Ramos (cell line): Measurements from ENCODE around the gene MED16.
"Not testable (repeated sequence)": the region's sequence is repeated elsewhere in the genome, so short reads cannot be mapped to it uniquely, and the experiment has no call there.

Source experiments
- in situ Hi-C: fragments of 300-500 bp; cut with MboI; formaldehyde crosslinking; loops from one replicate; pipeline ENCODE4 v1.14.3; 2022; ENCODE audit warnings: low sequenced_read_pairs; ENCODE audit not compliant: unreplicated experiment

MED16 gene

DNA sequence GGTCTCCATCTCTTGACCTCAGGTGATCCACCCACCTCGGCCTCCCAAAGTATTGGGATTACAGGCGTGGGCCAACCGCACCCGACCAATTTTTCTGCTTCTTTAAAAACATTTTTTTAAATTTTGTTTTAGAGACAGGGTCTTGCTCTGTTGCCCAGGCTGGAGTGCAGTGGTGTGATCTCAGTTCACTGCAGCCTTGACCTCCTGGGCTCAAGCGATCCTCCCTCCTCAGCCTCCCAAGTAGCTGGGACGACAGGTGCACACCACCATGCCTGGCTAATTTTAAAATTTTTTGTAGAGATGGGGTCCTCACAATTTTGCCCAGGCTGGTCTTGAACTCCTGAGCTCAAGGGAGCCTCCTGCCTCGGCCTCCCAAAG is 50.2 kb downstream of the MED16 start:
- in situ Hi-C loops, result not testable (repeated sequence)

DNA sequence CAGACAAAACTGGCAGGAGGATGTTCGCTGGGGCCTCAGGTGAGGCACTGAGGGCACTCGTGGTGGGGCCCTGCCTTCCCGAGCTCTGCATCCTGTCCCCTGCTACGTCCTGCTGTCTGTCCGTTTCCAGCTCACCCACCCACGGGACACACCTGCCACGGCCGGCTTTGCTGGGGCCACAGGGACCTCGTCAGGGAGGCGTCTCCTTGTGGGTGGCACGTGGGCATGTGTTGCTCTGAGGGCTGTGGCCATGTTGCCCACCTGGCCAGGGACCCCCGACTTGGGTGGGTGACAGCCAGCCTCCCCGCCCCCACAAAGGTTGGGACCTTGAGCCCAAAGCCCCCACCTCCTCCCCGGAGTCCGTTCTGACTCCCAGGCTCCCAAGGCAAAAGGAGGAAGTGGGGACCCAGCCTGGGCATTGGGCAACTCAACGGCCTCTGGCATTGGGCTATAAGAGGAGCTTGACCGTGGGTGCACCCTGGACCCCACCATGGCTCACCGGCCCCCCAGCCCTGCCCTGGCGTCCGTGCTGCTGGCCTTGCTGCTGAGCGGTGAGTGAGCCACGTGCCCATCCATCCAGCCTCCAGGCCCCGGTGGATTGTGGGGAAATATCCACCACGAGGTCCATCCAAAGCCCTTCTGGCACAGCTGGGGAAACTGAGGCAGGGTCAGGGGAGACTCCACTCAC is 52.3 kb downstream of the MED16 start, which contains the start of gene PRTN3:
Gene PRTN3, plus strand, starts transcription at position 481 of the 688 bp plus-strand sequence. Its CDS starts 10 bp downstream, at position 491.
- in situ Hi-C loops, result no loop called here

DNA sequence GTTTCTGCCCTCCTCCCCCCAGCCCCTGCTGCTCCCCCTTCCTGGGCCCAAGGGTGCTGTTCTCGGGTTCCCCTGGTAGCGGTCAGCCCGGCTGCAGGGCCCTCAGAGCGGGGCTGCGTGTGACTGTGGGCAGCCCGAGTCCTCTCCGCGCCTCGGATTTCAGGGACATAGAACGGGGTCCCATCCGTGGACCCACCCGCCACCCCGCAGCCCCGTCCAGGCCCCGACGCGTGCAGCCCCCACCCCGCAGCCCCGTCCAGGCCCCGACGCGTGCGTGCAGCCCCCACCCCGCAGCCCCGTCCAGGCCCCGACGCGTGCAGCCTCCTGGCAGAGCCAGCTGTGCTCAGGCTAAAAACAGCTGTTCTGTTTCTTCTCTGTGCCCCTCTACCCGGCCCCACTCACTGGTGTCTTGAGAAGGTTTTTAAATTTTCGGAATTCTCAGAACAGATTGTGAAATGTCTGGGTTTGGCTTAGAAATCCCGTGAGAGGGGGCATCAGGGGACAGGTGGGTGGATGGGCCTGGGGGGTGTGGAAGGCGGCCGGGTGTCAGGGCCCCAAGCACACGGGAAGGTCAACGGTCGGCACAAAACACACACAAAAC is 57.7 kb downstream of the MED16 start:
- in situ Hi-C loops, result no loop called here

DNA sequence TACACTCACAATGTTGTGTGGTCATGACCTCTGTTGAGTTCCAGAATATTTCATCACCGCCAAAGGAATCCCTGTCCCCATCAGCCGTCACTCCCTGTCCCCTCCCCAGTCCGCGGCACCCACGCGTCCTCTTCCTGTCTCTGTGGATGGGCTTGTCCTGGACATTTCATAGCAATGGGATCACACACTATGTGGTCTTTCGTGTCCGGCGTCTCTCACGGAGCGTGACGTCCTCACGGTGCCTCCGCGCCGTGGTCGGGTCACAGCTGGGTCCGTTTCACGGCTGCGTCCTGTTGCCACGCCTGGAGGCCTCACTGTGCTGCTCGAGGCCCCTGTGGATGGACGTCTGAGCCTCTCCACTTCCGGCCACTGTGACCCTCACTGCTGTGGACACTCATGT is 58.8 kb downstream of the MED16 start:
- in situ Hi-C loops, result no loop called here

DNA sequence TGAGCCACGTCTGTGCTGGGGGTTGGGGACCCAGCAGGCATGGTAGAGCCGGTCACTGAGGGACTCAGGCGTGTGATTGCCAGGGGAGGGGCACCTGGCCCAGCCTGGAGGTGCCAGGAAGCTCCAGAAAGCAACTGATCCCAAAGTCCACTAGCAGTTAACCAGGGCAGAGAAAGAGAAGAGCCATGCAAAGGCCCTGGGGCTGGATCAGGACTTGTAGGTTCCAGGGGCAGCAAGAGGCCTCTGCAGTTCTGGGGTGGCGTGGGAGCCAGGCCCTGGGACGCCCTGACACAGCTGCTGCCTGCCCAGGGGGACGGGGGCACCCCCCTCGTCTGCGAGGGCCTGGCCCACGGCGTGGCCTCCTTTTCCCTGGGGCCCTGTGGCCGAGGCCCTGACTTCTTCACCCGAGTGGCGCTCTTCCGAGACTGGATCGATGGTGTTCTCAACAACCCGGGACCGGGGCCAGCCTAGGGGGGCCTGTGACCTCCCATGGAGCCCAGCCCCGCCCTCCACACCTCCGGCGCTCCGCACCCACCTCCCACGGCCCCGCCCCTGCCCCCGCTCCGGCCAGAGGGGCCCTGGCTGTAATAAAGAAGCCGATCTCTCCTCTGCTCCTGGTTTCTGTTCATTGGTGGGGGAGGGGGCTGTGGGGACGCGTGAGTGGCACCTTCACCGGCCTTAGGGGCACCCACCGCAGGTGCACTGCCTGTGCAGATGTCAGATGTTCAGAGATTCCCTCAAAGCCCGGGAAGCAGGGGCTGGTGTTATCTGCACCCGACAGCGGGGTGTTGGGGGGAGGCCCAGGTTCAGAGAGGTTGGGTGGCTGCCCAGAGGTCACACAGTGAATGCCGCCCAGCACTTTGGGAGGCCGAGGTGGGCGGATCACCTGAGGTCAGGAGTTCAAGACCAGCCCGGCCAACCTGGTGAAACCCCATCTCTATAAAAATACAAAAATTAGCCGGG is 61.3 kb downstream of the MED16 start:
- in situ Hi-C loops, result no loop called here

DNA sequence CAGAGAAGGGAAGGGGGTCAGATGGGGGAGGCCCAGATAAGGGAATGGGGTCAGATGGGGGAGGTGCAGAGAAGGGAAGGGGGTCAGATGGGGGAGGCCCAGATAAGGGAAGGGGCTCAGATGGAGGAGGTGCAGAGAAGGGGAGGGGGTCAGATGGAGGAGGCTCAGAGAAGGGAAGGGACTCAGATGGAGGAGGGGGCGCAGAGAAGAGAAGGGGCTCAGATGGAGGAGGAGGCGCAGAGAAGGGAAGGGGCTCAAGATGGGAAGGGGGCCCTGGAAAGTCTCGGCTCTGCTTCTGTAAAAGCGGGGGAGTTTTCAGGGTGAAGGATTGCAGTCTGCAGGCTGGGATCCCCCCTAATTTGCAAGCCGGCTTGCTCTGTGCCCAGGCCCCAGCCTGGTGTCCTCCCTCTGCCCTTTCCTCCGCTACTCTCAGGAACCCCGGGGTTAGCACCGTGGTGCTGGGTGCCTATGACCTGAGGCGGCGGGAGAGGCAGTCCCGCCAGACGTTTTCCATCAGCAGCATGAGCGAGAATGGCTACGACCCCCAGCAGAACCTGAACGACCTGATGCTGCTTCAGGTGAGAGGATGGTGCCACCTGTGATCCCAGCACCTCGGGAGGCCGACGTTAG is 63.7 kb downstream of the MED16 start:
- in situ Hi-C loops, result no loop called here

DNA sequence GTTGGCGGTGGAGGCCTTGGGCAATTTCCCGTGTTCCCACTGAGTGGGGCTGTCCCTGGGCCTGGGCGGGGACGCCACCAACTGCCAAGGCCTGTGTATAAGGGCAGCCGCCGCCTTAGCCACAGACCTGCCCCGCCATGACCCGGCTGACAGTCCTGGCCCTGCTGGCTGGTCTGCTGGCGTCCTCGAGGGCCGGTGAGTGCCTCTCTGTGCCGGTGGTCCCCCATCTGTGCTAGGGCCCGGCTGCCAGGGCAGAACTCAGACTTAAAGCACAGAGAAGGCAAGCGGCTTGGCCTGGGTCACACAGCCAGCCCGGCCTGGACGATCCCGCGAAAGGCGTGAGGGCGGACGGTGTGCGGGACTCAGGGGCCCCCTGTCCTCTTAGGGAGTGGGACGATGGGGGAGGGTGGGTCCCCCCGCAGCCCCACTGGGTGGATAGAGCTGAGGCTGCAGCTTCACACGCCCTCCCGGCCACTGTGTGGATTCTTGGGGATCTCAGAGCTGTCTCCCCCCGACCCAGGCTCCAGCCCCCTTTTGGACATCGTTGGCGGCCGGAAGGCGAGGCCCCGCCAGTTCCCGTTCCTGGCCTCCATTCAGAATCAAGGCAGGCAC is 65.2 kb downstream of the MED16 start, which contains the start of gene AZU1:
Gene AZU1, plus strand, starts transcription at position 128 of the 612 bp plus-strand sequence. Its CDS starts 10 bp downstream, at position 138.
- in situ Hi-C loops, result no loop called here

DNA sequence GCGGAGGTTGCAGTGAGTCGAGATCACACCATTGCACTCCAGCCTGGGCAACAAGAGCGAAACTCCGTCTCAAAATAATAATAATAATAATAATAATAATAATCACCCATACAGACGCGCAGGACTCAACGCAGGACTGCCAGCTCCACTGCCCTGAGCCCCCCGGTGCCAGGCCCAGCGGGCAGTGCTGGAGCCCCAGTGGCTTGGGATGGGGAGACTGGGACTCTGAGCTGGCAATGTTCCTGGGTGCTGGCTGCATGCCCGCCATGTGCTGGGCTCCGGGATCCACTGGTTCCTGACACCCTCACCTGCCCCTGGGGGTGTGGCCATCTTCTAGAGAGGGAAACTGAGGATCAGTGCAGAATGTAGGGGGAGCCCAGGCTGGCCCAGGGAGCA is 65.7 kb downstream of the MED16 start:
- in situ Hi-C loops, result no loop called here

DNA sequence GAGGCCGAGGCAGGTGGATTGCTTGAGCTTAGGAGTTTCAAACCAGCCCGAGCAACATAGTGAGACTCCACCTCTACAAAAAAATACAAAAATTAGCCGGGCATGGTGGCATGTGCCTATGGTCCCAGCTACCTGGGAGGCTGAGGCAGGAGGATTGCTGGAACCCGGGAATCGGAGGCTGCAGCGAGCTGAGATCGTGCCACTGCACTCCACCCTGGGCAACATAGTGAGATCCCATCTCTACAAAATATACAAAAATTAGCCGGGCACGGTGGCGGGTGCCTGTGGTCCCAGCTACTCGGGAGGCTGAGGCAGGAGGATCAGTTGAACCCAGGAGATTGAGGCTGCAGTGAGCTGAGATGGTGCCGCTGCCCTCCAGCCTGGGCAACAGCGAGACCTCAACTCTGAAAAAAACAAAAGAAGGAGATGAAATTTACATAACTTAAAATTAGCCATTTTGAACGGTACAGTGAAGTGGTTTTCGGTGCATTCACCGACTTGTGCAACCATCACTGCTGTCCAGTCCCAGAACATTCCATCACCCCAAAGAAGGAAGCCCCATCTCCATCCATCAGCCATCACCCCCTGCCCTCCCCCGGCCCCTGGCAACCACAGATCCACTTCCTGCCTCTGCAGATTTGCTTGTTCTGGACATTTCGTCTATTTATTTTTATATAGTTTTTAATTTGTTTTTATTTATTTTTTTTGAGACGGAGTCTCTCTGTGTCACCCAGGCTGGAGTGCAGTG is 66.9 kb downstream of the MED16 start:
- in situ Hi-C loops, result no loop called here

DNA sequence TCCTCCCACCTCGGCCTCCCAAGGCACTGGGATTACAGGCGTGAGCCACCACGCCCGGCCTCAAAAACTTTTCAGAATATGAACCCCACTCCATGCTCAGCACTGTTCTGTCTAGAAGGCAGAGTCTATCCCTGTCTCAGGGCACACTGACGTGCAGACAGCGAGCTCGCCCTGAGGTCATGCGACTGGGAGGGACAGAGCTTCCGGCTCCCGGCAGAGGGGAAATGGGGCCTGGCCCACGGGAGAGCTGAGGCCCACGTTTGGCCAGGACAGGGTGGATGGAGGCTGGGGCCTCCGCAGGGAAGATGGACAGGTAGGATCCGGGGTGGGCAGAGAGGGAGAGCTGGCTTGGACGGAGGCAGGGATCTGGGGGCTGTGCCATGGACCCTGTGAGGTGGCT is 68.1 kb downstream of the MED16 start:
- in situ Hi-C loops, result no loop called here

DNA sequence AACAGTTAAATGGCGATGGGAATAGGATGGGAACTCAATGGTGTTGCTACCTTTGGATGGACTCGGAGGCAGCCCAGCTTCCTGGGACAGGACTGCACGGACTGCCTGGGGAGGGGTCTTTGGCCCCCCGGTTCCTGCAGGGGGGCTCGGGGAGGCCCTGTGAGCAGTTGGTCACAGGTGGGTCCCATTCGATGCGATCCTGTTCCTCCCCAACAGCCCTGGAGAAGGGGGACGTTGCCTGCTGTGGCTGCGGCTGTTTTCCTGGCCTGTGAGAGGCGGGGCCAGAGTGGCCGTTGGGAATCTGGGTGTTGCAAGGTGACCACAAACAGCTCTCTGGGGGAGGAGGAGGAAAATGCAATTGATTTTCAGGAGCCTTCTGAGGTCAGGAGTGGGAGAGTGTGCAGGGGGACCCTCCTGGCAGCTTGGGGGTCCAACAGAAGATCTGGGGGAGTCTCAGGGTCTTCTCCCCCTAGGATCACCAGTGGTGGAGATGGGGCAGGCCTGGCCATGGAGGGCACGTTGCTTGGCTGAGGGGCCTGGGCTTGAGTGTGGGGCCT is 69.3 kb downstream of the MED16 start:
- in situ Hi-C loops, result no loop called here

DNA sequence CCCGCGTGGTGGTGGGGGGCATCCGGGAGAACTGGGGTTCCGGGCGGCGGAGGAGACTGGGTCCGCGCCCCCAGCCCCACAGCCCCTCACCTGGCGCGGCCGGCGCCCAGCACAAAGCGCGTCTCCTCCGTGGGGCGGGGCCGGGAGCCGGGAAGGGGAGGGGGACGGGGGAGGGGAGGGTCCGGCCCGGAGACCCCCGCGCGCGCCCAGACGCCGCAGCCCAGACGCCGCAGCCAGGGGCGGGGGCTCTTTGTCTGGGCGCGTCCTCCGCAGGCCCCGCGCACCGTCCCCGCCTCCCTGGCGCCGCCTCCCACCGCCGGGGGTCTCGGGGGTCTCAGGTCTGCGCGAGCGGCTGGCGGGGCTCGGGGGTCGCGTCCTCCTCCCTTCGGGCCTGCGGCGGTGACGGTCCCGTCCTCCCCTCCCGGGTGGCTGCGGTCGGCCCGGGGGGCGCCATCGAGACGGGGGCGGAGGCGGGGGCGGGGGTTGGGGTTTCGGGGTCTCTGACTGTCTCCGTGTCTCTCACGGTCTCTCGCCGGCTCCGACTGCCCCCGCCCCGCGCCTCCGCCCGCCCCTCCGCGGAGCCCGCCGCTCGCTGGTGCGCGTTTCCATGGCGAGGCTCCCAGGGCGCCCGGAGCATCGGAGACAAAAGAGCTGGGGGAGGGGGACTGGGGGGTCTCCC is 71.0 kb downstream of the MED16 start, which contains the start of gene PLPPR3:
Gene PLPPR3, minus strand, starts transcription at position 131 of the 679 bp plus-strand sequence. CDS start 396 bp downstream, outside the sequence.
- in situ Hi-C loops, result no loop called here

DNA sequence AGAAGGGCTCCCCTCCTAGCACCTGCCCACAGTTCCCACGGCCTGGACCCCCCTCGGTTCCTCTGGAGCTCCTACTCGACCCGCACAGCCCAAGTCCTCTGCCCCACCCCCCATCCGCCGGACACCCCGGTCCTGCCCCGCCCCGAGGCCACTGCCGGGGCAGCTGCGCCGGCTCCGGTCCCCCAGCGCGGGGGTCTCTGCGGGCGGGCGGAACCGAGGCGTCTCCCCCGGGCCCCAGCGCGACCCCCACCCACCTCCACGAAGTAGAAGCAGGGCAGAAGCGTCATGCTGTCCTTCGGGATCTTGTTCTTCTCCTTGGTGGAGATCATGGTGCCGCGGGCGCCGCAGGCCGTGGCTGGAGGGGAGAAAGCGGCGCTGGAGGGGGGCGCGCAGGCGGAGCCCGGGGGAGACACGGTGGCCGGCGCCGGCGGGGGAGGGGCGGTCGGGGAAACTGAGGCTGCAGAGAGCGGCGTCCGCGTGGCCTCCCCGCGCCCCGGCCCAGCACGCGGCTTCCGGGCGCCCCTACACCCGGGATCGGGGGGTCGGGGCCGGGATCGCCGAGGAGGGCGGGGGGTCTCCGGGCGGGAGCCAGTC is 71.7 kb downstream of the MED16 start:
- in situ Hi-C loops, result no loop called here

DNA sequence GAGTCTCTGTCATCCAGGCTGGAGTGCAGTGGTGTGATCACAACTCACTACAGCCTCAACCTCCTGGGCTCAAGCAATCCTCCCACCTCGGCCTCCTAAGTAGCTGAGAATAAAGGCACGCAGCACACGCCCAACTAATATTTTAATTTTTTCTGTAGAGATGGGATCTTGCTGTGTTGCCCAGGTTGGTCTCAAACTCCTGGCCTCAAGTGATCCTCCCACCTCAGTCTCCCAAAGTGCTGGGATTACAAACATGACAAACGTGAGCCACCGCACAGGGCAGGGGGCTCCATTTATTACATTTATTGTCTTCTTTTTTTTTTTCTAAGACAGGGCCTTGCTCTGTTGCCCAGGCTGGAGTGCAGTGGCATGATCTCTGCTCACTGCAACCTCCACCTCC is 72.8 kb downstream of the MED16 start:
- in situ Hi-C loops, result not testable (repeated sequence)
